Stimulated activated CD8-positive, alpha-beta memory T cell treated with anti-CD3 and anti-CD28 coated beads, Interleukin-2, amount 100 ng/mL, for 48 hours (primary cell): ENCODE measurements around the gene DUSP15.
"Not testable (repeated sequence)": the region's sequence is repeated elsewhere in the genome, so short reads cannot be mapped to it uniquely, and the experiment has no call there.

Experiments used
- DNase-seq, 2 donors: peaks; one replicate each; pipeline ENCODE4 v3.0.0-alpha.2; 2020; ENCODE audit warnings: low read depth in 2 of 2

The DUSP15 gene

DNA sequence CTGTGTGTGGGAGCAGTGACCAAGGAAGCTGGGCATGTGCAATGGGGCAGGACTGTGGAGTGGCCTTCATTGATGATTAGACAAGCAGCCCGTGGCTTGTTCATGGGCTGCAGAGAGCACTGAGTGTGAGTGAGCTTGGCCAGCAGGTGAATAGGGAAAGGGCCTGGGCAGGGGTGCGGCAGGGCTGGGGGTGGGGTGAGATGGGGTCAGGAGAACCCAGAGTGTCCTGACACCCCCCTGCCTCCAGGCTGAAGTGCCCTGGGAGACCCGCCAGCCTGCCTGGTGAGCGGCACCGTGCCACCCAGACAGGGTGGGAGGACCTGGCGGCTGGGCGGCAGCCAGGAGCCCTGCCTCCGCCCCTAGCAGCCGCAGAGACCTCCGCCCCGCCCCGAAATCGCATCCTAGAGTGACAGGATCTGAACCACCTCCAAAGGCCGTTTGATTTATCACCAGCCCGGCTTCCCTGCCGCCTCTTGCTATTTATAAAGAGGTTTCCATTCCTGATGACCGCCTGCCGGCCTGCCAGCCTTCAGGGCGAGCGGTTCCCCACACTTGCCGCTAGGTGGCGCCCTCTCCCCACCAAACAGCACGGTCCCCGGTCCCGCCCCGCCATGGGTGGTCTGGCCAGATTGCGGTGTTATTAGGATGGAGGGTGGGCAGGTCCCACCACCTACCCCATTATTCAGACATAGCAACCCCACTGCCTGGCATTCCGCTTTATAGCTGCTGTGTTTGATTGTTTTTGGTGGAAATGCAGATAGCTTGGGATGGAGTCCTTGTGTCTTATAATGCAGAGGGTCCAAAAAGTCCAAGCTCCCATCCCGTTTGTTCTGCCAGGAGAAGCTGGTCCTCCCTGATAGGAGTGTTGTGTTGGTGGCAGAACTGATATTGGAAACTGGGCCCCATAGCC, 47.7 kb downstream of the DUSP15 start:
- DNase-seq, result peak; percentile 59 to 66

GRCh38 chr20:31821427-31821826, 48.9 kb downstream of the DUSP15 start:
- DNase-seq, result no peak

DNA sequence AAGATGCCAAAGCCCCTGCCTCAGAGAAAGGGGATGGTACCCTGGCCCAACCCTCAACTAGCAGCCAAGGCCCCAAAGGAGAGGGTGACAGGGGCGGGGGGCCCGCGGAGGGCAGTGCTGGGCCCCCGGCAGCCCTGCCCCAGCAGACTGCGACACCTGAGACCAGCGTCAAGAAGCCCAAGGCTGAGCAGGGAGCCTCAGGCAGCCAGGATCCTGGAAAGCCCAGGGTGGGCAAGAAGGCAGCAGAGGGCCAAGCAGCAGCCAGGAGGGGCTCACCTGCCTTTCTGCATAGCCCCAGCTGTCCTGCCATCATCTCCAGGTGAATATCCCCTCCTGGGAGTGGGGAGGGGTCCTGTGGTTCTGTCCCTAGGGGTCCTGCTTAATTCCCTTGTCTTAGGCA, 50.1 kb downstream of the DUSP15 start:
- DNase-seq, result no peak

DNA sequence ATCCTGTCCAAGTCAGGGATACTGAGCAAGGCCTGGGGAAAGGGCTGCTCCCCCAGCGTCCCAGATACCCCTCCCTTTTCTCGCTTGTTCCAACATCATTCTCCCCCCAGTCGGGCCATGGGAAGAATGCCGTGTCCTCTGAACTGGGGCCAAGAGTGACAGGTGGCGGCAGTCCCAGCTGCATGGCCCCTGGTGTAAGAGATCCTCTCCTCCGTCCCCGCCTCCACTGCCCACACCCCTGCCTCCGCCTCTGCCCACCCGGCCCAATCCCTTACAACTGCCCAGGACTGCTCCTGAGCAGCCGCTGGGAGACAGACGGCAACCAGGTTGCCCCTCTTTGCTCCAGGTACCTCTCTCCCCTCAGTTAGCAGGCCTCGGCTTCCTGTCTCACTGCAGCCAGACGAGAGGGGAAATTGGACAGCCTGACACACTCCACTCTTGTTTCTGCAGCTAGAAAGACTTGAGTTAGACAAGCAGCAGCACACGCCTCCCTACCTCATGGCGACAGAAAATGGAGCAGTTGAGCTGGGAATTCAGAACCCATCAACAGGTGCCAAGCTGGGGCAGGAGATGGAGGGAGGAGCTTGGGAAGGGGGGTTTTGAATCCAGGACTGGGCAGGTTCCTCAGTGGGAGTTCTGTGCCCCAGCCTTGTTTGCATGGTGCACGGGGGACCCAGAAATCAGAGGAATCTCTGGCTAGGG, 51.1 kb downstream of the DUSP15 start, which contains the start of gene MYLK2:
MYLK2 (plus strand) TSS at position 274 of the 702 bp plus-strand sequence; CDS start at position 499, 225 bp downstream.
- no peak for DNase-seq

DNA sequence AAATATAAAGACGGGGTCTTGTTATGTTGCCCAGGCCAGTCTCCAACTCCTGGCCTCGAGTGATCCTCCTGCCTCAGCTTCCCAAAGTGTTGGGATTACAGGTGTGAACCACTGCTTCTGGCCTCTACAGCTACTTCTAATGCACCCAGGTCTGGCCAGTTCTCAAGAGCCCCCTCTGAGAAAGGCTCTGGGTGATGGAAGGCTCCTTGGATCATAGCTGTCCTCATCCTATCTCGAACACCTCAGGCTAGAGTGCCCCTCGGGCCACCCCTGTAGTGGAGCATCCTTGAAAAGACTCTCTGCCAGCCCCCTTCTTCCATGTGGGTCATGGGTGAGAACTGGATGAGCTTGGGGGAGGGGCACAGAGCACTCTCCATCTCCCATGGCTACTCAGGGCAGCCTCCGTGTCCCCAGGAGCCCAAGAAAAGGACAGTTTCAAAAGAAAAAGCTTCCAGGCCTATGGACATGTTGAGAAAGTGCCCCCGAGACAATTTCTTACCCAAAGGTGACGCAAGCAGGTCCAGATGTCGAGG, 51.9 kb downstream of the DUSP15 start:
- no peak for DNase-seq

DNA sequence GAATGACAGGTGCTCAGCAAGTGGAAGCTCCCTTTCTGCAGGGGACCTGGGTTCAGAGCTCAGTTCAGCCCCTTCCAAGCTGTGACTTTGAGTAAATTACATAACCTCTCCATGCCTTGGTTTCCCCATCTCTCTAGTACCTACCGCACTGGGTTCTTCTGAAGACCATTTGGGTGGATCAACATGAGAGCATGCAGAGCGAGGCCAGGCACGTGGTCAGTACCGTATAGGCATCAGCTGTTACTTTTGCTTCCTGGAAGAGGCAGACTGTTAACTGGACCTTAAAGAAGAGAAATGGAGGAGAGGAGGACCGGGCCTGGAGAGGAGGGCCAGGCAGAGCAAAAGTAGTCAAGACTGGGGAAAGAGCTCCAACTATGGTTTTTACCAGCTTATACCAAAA, 52.9 kb downstream of the DUSP15 start:
- DNase-seq, result no peak

- DNase-seq, result no peak
Measured at GRCh38 chr20:31816221-31816620, 54.1 kb downstream of the DUSP15 start.

DNA sequence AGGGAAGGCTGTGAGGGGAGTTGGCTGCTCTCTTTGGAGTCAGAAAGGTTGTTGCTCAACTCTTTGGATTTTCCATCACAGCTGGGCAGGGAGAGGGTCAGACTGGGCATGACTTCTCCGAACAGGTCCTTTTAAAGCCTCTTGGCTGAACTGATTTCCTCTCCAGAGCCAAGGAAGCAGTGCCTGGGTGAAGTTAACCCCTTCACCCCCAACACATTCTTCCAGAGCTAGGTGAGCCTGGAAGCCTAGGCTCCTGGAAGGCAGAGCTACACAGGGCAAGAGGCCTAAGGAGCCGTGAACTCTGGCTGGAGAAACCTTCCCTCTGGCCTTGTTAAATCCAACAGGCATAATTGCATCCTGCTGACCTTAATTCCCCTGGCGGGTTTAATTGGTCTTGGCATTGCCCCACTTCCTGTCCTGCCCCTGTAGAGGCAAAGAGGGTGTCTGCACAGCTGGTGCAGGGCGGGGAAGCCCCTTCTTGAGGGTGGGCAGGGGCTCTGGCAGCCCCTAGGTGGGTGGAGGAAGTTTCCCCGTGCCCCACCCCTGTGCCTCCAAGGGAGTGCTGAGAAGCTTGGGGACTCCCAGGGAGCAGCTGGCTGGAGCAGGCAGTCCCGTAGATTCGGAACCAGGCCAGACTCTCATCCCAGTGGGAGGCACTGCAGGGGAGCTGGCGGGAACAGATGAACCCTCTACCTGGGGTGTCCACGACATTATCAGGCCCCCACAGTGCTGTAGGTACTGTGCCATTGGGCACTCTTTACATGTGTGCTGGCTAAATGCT, 54.7 kb downstream of the DUSP15 start:
- DNase-seq, result no peak

DNA sequence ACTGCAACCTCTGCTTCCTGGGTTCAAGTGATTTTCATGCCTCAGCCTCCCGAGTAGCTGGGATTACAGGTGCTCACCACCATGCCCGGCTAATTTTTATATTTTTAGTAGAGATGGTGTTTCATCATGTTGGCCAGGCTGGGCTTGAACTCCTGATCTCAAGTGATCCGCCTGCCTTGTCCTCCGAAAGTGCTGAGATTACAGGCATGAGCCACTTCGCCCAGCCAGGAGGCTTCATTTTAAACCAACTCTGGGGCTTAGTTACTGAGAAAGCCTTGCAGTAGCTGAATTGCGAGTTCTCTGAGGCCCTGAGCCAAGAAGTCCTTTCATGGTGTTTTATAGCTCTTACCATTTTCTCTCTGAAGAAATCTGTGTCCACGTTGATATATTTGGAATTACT, 56.2 kb downstream of the DUSP15 start:
- DNase-seq, result not testable (repeated sequence)

DNA sequence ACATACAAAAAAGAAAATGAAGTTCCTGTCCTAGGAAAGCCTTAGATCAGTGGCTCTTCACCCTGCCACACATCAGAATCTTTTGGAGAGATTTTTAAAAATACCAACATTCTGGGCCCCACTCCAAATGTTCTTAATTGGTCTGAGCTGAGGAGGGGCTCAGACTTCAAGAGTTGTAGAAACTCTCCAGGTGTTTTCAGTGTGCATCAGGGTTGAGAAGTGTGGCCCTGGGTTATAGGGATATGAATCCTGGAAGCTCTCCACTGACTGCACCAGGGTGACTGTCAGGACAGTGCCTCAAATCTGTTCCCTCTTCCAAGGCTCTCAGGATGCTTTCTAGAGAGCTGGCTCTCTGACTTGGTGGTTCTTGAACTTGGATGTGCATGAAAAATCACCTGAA, 56.7 kb downstream of the DUSP15 start:
- no peak for DNase-seq

DNA sequence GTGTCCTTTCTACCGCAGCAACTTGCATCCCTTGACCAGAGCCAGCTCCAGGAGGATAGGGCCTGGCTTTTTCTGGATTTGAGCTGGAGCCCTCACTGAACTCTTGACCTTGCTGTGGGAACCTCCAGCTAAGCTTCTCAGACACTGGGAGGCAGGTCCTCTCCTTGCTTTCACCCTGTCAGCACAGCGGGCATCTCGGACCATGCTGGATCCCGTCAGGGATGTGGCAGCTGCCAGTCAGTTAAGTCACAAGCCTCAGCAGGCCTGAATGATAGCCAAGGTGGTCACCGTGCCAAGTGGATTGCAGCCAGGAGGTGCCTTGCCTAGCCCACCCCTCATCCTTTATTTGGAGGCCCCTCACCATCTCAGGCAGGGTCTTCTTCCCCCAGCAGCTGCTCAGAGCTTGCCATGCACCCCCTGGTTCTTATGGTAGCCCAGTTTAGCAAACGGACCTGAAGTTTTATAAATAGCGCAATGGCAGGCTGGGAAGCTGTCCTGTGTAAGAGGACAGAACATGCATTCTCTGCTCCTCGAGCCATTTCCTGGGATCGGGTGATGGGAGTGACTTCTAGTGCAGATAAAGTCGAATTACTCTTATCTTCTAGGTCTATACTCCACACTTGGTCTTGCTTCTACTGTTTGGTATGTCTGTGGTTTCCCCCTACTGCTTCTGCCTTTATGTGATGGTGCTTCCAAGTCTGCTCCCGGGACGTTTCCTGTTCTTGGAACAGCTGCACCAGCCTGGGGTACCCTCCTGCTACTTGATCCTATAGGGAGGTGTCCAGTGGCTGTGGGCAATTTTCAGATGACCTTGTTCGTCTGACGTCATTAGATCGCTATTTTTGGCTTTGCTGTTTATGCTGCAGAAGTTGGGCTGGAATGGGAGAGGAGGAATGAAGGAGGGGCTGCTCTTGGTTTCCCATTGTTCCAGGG, 58.3 kb downstream of the DUSP15 start:
- DNase-seq, result no peak

DNA sequence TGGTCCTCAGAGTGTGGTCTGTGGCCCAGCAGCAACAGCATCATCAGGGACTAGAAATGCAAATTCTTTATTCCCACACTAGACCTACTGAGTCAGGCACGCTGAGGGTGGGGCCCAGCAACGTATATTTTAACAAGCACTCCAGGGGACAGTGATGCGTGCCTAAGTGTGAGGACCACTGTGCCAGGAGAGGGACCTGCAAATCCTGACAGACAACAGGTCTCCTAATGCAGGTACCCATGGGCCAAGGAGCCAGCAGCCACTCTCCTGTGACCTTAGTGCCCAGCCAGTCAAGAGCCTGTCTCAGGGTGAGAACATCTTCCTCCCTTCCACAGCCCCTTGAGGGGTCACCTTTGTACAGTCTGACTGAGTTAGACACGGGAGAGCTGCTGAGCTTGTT, 59.1 kb downstream of the DUSP15 start:
- no peak for DNase-seq
